ENCODE measurements around the gene FBXO9.

GRCh38 chr6:53020005-53020744 is 45.0 kb upstream of the FBXO9 start:
- TF ChIP-seq CTCF (IDR thresholded peaks at IDR 0.05): no peak
- TF ChIP-seq EP300 (IDR thresholded peaks at IDR 0.05): no peak

All from tibial nerve (tissue), 4 donors.